Thymus (tissue), 11 donors: ENCODE results near the gene HHAT. TPM values are rescaled to one million over a fixed set of nuclear protein-coding genes. Genes with fewer than 3 reads are reported as not detected.

Source experiments
- DNase-seq, 9 donors: peaks; one replicate each; pipeline ENCODE4 v3.0.0-alpha.2; 2013; ENCODE audit warnings: low spot score in 9 of 9, low read depth in 6 of 9, missing footprints in 1 of 9
- H3K27ac ChIP-seq, 2 donors: one replicate each; pipeline ENCODE4 v1.5.1; 2013; ENCODE audit warnings: control low read depth in 1 of 2, low read depth in 1 of 2, low read length in 1 of 2, mild to moderate bottlenecking in 1 of 2, moderate library complexity in 1 of 2
- H3K27me3 ChIP-seq, 2 donors: one replicate each; pipeline ENCODE4 v1.5.1; 2013; ENCODE audit warnings: low read length in 1 of 2; ENCODE audit not compliant: control insufficient read depth in 2 of 2, insufficient read depth in 1 of 2
- H3K36me3 ChIP-seq, 2 donors: one replicate each; pipeline ENCODE4 v1.5.1; 2013; ENCODE audit warnings: low read length in 1 of 2, mild to moderate bottlenecking in 1 of 2, moderate library complexity in 1 of 2; ENCODE audit not compliant: control insufficient read depth in 2 of 2, insufficient read depth in 2 of 2
- H3K4me1 ChIP-seq, 2 donors: one replicate each; pipeline ENCODE4 v1.5.1; 2013; ENCODE audit warnings: low read length in 2 of 2; ENCODE audit not compliant: control insufficient read depth in 2 of 2, insufficient read depth in 2 of 2
- H3K4me3 ChIP-seq, 2 donors: one replicate each; pipeline ENCODE4 v1.5.1; 2013; ENCODE audit warnings: low read length in 2 of 2, control low read depth in 1 of 2, mild to moderate bottlenecking in 1 of 2
- H3K9me3 ChIP-seq, 2 donors: one replicate each; pipeline ENCODE4 v1.5.1; 2013; ENCODE audit warnings: low read length in 1 of 2, mild to moderate bottlenecking in 1 of 2; ENCODE audit not compliant: control insufficient read depth in 2 of 2, insufficient read depth in 1 of 2
- WGBS: extraction: QIAGEN DNeasy Blood & Tissue Kit; methylation state at CpG from one replicate; pipeline ENCODE4 v1.1.7; 2013; 5-methylcytosine and 5-hydroxymethylcytosine counted together
- polyA plus RNA-seq: library from polyadenylated mRNA; stranded (reverse); fragments of 200-250 nt; gene quantifications from one replicate; pipeline ENCODE4 v1.2.3, GENCODE V29; 2013
- total RNA-seq: library from RNA; stranded (reverse); fragments of 120-200 nt; gene quantifications from one replicate; pipeline ENCODE4 v1.2.4, GENCODE V29; 2013
- donor health status: healthy.

HHAT gene
- total and polyA plus RNA-seq, 2 donors, result 3.7 to 5.7 TPM

GRCh38 chr1:210681158-210681557 lies 352.5 kb downstream of the HHAT start:
- Histone ChIP-seq H3K27ac (no peak overlapping the region), H3K9me3 (no peaks in the 10 kb centered on the region), H3K27me3 (no peaks in the 10 kb centered on the region), H3K36me3 (no peaks in the 10 kb centered on the region), H3K4me1 (no peaks in the 10 kb centered on the region), H3K4me3 (no peak overlapping the region)
- no peak for DNase-seq
- WGBS, result 88% methylated on average over 7 of the region's 7 CpGs

DNA sequence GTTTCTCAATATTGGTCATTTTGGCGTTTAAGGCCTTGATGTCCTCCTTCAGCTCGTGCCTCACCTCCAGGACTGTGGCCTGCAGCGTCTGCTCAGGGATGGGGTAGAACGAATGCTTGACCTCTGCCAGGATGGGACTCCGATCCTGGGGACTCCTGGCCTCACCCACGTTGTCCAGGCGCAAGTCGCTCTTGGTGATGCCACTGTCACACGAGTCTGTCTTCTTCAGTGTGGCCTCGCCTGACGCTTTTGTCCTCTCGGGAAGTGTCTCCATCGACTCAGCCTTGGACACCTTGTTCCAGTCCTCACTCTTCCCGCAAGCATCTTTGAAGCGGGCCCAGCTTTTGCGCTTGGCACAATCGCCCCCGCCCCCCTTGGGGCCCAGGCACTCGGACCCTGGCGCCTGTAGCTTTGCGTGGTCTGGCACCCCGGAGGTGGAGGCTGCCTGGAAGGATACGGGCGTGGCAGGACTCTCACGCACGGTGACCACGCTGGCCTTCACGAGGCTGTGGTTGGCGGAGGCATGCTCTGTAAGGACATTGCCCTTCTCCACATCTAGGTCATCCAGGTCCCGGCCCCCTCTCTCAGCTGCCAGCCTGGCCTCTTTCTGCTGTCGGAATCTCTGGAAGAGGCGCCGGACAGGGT lies 354.8 kb downstream of the HHAT start:
- H3K4me3 ChIP-seq, result no peak overlapping the region
- WGBS, result 99% methylated on average over 33 of the region's 33 CpGs
- H3K4me1 ChIP-seq, result no peaks in the 10 kb centered on the region
- H3K27me3 ChIP-seq, result no peaks in the 10 kb centered on the region
- no peak overlapping the region for H3K27ac ChIP-seq
- DNase-seq, result no peak
- no peaks in the 10 kb centered on the region for H3K36me3 ChIP-seq
- H3K9me3 ChIP-seq, result peaks cover 0 to 1% of the 10 kb centered on the region in 2 donors

- Histone ChIP-seq H3K27ac (no peak overlapping the region), H3K36me3 (no peaks in the 10 kb centered on the region), H3K27me3 (no peaks in the 10 kb centered on the region), H3K9me3 (peaks cover 0 to 1% of the 10 kb centered on the region in 2 donors), H3K4me1 (no peaks in the 10 kb centered on the region), H3K4me3 (no peak overlapping the region)
- DNase-seq, result peak in 1 of 9 donors; percentile 10
- 87% methylated on average over 5 of the region's 5 CpGs for WGBS
Measured at GRCh38 chr1:210684466-210685294, 356.0 kb downstream of the HHAT start.

DNA sequence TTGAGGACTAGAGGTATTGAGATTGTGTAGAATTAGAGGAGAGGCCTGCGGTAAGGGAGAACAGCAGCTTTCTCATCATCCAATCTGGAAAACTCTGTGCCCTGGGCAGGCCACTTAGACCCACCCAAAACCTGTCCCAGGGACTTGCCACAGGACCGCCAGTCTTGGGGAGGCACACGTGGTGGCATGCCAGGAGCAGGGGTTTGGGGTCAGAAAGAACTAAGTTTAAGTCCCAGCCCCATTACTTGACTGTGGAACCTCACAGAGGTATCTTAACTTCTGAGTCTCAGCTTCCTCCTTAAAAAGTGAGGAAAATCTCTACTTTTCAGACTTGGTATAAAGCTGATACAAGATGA lies 356.6 kb downstream of the HHAT start:
- no peak for DNase-seq
- 94% methylated on average over 3 of the region's 3 CpGs for WGBS
- no peak overlapping the region for H3K4me3 ChIP-seq
- H3K27ac ChIP-seq, result no peak overlapping the region
- H3K36me3 ChIP-seq, result no peaks in the 10 kb centered on the region
- no peaks in the 10 kb centered on the region for H3K4me1 ChIP-seq
- H3K9me3 ChIP-seq, result peaks cover 0 to 1% of the 10 kb centered on the region in 2 donors
- H3K27me3 ChIP-seq, result no peaks in the 10 kb centered on the region

DNA sequence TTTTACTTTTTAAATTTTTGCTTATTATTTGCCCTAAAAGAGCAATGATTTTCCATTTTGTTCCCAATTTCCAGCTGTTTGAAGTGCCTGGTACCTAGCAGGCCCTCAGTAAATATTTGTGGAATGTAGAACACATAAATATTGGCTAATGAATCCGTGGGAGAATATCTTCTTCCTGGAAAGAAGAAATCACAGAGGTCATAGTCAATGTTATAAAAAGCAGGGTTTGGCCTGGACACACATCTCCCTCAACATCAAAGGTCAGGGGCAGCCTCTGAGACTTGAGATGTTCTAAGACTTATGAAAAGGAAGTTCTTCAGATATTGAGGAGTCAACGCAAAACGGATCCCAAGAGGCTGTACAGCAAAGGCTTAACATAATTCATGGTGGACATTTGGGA lies 358.1 kb downstream of the HHAT start:
- 84% methylated on average over 3 of the region's 3 CpGs for WGBS
- H3K27me3 ChIP-seq, result no peaks in the 10 kb centered on the region
- no peak overlapping the region for H3K4me3 ChIP-seq
- DNase-seq, result no peak
- H3K36me3 ChIP-seq, result no peaks in the 10 kb centered on the region
- H3K27ac ChIP-seq, result no peak overlapping the region
- H3K9me3 ChIP-seq, result peaks cover 0 to 1% of the 10 kb centered on the region in 2 donors
- H3K4me1 ChIP-seq, result no peaks in the 10 kb centered on the region

DNA sequence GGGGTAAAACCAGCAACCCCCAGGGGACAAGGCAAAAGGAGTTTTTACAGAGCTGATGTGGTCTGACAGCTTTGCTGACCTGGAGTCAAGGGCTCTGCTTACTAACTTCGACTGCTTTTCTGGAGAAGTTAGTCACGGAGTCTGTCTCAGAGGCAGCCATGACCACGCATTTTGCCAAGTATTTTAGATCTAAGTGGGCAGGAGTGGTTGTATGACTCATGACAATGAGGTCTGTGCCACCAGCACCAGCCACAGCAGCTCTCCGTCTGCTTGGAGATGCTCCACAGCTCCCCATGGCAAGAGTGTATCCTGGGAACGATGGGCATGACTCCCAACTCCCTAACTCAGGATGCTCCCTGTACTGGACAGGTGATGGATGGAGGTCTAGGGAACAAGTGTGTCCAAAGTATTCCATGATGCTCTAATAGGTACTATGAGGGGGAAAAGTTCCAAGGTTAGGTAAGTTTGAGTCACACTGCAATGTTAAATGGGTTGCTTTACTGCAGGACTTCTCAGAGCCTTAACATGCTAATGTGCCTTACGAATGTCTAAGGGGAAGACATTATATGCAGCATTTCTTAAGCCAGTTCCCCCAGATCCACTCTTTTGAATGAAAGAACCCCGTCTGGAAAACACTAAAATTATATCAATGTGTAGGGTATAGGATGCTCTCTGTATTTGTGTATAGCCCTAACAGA lies 359.0 kb downstream of the HHAT start:
- Histone ChIP-seq H3K27ac (no peak overlapping the region), H3K4me1 (peaks cover 0 to 5% of the 10 kb centered on the region in 2 donors), H3K4me3 (no peak overlapping the region), H3K9me3 (peaks cover 0 to 1% of the 10 kb centered on the region in 2 donors), H3K27me3 (no peaks in the 10 kb centered on the region), H3K36me3 (no peaks in the 10 kb centered on the region)
- DNase-seq, result no peak
- WGBS, result 97% methylated on average over 7 of the region's 7 CpGs

- H3K27me3 ChIP-seq, result no peaks in the 10 kb centered on the region
- 98% methylated on average over 1 of the region's 1 CpG for WGBS
- H3K36me3 ChIP-seq, result no peaks in the 10 kb centered on the region
- no peak overlapping the region for H3K4me3 ChIP-seq
- H3K4me1 ChIP-seq, result peaks cover 0 to 8% of the 10 kb centered on the region in 2 donors
- no peak for DNase-seq
- H3K27ac ChIP-seq, result no peak overlapping the region
- H3K9me3 ChIP-seq, result peaks cover 0 to 1% of the 10 kb centered on the region in 2 donors
Measured at GRCh38 chr1:210688512-210689234, 360.0 kb downstream of the HHAT start.

- Histone ChIP-seq H3K36me3 (no peaks in the 10 kb centered on the region), H3K4me1 (peaks cover 0 to 8% of the 10 kb centered on the region in 2 donors), H3K27me3 (no peaks in the 10 kb centered on the region), H3K27ac (no peak overlapping the region), H3K9me3 (peaks cover 0 to 1% of the 10 kb centered on the region in 2 donors), H3K4me3 (no peak overlapping the region)
- 97% methylated on average over 3 of the region's 3 CpGs for WGBS
- no peak for DNase-seq
Measured at GRCh38 chr1:210689826-210690225, 361.1 kb downstream of the HHAT start.
